ENCODE data around the gene PLCZ1.
"Not testable (repeated sequence)": the region's sequence is repeated elsewhere in the genome, so short reads cannot be mapped to it uniquely, and the experiment has no call there.

PLCZ1 gene

DNA sequence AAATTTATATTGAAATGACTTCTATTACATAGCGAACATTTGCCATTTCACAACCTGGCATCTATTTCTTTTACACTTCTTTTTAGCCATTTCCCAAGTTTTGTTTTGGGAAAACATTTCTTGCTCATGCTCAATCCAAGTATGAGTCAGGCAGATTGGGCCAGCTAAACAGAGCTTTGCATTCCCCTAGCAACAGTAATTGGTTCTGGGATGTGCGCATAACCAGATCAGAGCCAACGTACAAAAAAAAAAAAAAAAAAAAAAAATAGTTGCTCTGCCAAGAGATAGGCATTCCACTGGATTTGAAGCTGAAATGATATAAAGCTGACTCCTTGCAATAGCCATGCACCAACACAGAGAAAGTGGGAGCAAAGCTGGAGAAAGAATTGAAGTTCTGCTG, 37.5 kb downstream of the PLCZ1 start:
- DNase-seq = peak; percentile 64

GRCh38 chr12:18696971-18697602, 40.7 kb downstream of the PLCZ1 start:
- peak; percentile 56 for DNase-seq

- DNase-seq = not testable (repeated sequence)
Observed at GRCh38 chr12:18693986-18694385, 43.8 kb downstream of the PLCZ1 start.

- DNase-seq = no peak
Observed at GRCh38 chr12:18690653-18691052, 47.2 kb downstream of the PLCZ1 start.

- DNase-seq = no peak
Observed at GRCh38 chr12:18689771-18690170, 48.0 kb downstream of the PLCZ1 start.

DNA sequence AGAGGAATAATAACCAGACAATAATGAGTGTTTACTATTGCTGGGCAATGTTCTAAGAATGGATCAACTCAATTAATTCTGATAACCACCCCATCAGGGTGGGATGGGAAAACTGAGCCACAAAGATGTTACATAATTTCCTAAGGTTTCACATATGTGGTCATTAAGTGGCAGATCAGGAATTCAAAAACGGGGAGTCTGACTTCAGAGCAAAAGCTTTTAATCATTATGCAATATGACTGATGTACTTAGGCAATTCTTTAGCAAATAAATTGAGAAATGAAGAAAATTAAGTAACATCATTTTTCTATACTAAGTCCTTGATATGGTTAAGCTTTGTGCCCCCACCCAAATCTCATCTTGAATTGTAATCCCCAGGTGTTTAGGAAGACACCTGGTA, 53.4 kb downstream of the PLCZ1 start:
- no peak for DNase-seq

GRCh38 chr12:18683327-18684013, 54.3 kb downstream of the PLCZ1 start:
- peak; percentile 61 for DNase-seq

- no peak for DNase-seq
Observed at GRCh38 chr12:18681818-18682217, 56.0 kb downstream of the PLCZ1 start.

- no peak for DNase-seq
Observed at GRCh38 chr12:18676996-18677588, 60.7 kb downstream of the PLCZ1 start.

DNA sequence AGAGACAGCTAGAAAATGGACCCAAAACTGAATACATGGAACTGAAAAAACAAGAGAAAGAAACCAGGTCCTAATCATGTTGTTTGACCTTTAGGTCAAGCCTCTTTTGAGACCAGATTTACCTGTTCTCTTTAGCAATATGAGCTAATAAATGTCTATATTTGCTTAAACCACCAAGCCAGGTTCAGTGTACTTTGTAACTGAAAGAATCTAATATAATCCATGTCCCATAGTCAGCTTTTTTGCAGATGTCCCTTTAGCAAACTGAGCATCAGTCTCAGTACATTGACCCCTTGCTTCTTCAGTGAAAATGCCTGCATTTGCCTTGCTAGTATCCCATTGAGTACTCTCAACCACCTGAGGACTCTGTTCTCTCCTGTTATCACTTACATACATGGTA, 61.7 kb downstream of the PLCZ1 start:
- DNase-seq = no peak

DNA sequence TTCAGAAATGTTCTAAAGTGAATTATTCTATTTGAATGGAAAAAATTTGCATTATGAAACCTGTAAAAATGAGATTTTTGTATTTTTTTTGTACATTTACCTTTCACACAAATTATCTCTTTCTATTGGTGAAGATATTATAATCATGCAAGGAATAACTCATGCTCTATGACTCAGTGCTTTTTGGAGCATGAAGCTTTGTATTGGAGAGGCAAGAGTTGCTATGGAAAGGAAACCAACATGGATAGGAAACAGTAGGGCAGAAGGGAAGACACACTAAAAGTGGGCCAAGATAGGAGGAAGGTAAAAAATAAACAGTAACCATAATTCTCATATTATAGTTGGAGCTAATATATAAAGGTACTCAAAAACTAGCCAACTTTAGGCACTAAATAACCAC, 79.0 kb downstream of the PLCZ1 start:
- DNase-seq = no peak

- no peak for DNase-seq
Observed at GRCh38 chr12:18658179-18658578, 79.6 kb downstream of the PLCZ1 start.

- no peak for DNase-seq
Observed at GRCh38 chr12:18655351-18655750, 82.5 kb downstream of the PLCZ1 start.

DNA sequence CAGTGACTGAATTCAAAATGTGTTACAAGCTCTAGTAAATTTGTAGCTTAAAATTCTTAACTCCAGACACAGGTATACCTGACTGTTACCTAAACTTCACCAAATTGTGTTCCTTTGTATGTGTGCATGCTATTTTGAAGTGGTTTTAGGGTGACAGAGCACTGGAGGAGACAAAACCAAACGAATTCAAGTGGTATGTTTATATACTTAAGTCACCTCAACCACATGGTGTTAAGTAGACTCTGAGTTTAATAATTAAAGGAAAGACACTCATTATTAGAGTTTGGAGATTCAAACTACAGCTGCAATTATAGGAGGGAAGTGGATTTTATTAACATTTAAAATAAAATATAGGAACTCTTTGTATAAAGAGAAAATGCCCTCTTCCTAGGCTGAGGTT, 84.3 kb downstream of the PLCZ1 start:
- no peak for DNase-seq

GRCh38 chr12:18652596-18652995, 85.2 kb downstream of the PLCZ1 start:
- DNase-seq = no peak

DNA sequence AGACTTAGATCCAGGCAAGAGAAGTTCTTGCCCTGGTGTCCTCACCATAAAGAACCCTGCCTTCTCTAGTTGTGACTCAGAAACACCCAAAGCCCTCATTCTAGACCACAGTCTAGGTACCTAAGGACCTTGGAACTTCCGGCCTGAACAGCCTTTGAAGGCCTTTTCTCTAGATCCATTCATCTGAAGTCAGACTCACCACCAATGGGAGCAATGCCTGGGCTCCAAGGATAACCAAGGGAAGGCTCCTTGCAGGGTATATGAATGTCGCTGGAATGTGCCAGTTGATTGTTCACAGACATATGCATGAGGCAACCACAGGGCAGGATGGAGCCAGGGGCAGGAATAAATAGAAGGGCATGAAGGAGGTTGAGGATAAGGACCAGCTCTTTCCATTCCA, 86.3 kb downstream of the PLCZ1 start:
- no peak for DNase-seq

DNA sequence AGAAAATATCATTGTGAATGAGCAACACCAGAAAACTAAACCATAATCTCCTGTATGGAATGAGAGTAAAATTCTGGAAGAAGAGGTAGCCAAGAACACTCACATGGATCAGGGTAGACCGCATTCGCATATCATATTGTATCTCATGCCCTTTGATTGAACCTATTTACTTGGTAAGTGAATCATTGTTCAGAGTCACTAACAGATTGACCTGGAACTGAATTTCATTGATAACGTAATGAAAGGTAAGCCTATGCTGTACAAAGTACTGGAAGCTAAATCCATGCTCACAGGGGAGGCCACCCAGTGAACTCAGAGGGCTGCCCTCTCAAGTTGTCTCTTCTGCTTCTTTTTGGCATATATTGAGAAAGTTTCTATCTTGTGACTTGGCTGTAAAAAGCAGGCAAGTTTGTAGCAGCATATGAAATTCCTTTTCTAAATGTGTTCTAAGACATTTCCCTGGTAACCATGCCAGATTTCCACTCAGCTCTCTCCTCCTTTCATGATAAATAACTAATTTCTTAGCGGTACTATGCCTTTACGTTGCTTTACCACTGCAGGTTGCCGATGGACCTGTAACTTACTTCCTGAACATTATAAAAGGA, 91.4 kb downstream of the PLCZ1 start:
- DNase-seq = no peak

DNA sequence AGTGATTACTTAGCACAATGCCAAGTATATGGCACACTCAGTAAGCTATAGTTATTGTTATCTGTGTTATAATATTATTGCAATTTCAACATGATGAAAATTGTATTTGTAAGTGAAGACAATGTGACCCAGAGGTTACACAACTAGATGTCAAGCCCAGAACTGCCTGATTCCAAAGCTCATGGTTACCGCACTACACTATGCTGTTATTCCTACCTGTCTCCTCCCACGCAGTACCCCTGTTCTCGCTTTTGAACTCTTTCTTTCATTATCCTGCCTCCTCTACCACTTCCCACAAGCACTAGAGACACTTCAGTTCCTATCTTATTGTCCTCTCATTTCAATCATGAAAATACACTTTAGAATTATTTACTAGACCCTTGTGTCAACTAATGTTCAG, 93.2 kb downstream of the PLCZ1 start:
- DNase-seq = no peak

DNA sequence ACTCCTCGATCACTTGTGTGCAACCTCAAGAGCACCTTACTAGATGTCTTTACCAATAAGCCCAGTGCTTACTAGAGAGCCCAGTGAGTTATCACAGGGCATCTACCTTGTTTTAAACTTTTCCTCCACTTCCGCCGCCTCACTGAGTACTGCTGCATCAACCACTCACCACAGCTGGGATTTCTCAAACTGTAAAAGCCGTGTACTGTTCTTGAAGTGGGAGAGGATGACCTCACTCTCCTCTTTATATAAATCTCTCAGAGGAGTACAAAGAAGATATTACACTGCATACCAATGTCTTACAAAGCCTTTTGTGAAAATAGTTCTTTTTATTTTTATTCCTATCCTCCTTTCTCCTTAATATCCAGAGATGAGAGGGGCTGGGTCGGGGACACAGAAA, 94.1 kb downstream of the PLCZ1 start:
- DNase-seq = peak; percentile 37

DNA sequence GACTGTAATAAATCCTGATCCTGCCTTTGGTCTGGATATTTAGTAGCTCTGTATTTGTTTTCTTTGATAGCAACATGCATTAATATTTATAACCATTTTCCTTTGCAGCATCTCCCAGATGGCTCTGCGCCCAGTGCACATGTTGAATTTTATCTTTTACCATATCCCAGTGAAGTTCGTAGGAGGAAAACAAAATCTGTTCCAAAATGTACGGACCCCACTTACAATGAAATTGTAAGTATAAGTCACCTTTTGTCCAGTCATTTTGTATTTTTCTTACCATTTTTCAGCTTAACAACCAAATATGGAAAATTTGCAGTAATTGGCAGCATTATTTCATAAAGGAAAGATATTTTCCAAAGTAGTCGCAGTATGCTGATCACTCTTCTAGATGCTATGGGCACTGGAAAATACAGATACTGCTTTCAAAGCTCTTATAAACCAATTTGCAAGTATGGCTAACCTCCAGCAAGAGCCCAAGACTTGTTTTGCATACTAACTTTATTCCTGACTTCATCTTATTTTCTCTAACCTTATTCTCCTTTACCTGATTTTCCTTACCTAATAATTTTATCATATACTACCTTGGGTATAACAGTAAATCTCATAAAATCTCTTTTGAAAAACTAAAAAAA, 97.4 kb downstream of the PLCZ1 start:
- no peak for DNase-seq

DNA sequence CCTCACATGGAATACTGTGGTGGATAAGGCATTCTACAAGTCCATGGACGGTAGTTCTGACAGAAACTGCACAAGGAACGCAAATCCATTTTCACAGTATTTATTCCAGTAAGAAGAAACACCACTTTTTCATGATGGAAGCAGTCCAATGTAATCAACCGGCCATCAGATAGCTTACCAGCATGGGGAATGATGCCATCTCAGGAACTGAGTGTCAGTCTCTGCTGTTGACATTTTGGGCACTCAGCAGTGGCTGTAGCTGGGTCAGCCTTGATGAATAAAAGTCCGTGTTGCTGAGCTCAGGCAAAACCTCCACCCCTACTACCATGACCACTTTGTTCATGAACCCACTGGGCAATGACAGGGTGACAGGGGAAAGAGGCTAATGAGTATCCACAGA, 103.4 kb downstream of the PLCZ1 start:
- DNase-seq = no peak

All from fibroblast of skin of scalp (primary cell).